Embryonic facial prominence (tissue), 1 donor: Measurements from ENCODE around the gene TMEM253.

Experiments
- DNase-seq: peaks from one replicate; pipeline ENCODE4 v3.0.0-alpha.2; 2016; ENCODE audit errors: extremely low spot score

The TMEM253 gene

GRCh38 chr14:21090194-21090939 is 10.5 kb upstream of the TMEM253 start:
- no peak for DNase-seq

GRCh38 chr14:21090940-21091663 is 9.8 kb upstream of the TMEM253 start:
- DNase-seq: no peak

DNA sequence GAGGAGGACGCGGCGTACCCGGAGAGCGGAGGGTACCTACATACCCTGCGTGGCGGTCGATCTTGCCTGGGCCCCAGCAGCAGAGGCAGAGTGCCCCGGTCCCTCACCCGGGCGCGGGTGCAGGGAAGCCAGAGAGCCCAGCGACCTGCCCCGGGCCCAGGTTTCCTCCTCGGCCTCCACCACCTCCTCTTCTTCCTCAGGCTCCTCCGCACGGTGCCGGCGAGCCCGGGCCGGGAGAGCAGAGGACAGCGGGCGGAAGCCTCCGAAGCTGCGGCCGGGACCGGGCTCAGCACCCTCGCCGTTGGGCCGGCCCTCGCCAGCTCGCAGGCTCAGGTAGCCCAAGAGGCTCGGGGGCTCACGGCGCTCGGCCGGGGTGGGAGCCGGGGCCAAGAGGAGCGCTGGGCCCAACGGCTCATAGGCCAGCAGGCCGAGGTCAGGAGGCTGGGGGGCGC is 9.0 kb upstream of the TMEM253 start:
- DNase-seq: no peak

- no peak for DNase-seq
Measured at GRCh38 chr14:21092273-21093011, 8.4 kb upstream of the TMEM253 start.

GRCh38 chr14:21093018-21093417 is 7.8 kb upstream of the TMEM253 start:
- no peak for DNase-seq

DNA sequence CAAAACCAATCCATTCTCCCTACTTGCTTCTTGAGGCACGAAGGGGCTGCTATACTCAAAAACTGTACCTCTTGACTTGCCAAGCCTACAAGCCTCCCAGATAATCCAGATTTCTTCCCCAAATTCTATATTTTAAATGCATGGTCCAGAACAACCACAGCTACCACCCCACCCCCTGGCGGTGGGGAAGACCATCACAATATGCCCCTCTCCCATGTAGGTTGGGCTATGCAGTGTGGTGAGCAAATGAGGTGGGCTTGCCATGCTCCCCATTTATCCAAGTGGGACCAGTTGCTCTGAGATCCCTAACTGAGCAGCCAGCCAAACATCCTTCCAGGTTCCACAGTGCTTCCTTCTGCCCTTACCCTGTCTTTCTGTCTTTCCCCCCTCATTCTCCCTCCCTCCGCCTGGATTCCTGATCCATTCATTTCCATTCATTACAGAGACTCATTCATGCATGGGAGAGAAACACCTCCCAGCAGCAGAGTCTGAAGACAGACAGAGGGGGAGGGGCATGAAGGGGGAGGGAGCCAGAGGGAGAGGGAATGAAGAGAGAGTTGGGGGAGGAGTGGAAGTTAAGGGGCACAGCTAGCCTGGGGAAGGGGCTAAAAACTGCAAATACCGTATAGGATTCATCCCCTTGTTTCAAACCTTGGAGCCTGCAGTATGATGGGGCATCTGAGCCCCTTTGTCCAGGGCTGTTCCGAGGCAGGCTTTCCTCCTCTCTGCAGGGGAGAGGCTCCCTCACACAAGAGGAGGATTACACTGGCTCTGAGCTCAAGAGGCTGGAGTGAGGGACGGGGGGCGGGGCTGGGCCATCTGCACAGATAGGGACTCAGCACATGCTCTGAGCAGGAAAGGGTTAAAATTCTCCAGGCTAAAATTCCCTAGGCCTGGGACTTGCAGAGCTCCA is 6.8 kb upstream of the TMEM253 start:
- no peak for DNase-seq

DNA sequence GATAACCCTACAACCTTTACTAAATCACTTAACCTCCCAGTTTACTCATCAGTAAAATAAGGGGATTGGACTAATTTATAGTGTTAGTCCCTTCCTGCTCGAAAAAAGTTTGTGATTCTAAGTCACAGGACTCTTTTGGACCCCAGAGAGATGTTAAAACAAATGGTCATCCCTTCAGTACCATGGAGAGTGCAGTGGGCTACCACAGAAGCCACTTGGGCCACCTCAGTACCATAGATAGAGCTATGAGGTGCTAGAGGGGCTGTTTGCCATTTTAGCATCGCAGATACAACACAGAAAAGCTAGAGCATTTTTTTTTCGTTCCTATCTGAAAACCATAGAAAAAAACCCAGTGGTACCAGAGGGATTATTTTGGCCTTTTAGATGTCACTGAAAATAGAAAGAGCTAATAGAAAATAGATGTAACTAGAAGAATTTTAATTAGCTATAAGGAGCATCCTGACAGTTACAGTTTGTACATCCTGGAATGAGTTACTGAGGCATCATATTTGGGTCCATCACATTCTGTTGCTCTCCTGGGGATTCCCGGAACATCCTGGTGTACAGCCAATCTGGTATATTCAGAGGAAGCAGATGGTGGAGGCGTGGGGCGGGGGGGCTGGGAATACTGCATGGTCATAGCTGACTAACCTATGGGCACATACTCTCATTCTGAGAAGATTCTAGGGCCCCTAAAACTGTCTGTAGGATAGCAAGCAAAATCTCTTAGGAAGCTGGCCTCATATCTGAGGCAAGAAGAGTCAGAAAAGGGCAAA is 5.2 kb upstream of the TMEM253 start:
- no peak for DNase-seq

DNA sequence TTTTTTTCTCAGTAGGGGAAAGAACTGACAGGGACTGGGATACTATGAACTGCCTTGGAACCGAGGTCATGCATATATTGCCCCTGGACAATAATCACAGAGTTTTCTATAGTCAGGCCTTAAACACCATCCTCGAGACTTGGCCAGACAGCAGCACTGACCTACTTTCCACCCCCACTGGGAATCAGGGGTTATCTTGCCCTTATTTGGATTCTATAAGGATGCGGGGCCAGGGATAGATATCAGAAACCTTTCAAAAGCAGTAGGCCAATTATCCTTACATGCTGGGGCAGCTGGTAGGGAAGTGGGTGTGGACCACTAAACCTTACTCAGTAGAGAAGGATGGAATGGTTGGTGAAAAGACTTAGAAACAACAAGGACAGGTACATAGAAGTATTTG is 4.4 kb upstream of the TMEM253 start:
- DNase-seq: no peak

DNA sequence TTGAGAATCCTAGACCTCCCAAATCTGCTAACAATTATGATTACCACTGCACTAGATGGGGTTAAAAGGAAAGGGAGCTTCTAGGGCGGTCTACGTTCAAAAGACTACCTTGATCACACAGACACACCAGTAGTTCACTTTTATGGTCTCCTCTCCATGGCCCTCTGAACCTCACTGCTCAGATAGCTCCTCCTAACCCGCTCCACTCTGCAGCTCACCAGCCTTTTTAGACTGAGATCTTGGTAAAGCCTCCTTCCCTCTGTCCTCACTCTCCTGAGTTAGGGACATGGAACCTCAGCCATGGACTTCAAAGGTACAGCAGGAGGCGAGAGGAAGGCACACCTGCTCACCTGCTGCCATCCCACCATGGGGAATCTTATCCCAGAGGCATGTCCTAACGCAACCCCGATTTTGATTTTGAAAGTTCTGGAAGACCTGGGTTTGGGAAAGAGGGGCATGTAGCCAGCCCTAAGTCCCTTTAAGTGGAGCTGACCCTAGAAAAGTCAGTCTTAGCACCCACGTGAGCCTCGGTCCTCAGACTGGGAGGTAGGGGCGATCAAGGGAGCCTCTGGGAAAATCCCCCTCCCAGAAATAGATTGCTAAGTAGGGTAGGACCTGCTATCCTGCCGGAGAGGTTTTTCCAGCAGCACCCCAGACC is 3.8 kb upstream of the TMEM253 start:
- DNase-seq: no peak

- DNase-seq: no peak
Measured at GRCh38 chr14:21097636-21098075, 3.2 kb upstream of the TMEM253 start.

DNA sequence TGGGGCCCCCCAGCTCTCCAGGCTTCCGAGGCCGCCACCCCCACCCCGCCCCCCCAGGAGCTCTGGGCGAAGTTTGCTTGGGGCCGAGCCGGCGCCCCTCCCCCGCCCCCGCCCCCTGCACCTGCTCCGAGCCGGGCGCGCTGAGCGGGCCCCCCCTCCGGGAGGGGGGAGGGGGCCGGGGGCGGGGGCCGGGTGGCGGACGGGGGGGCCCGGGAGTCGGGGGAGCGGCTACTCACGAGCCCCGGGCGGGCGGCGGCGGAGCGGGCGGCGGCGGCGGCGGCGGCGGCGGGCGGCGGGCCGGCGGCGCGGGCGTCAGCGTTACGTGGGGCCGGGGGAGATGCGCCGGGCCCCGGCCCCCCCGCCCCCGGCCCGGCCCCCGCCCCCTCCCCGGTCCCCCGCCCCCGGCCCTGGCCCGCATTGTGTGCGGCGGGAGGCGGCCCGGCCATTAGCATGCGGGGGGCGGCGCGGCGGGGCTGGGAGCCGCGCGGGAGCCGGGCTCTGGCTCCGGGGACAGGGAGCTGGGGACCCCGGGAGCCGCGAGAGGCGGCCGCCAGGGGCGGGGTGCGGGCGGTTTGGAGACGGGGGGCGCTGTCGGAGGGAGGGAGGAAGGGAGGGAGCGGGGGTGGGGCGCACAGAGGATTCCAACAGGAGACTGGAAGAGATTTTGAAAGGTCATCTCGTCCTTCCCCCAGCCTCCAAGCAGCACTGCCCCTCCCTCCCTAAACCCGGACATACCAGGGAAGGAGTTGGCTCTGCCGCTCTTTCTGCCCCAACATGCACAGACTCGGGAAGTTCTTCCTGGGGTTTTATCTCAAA is 2.6 kb upstream of the TMEM253 start, which contains the start of gene ZNF219:
Gene ZNF219, minus strand, starts transcription at position 580 of the 816 bp plus-strand sequence. CDS start 5,064 bp downstream, outside the sequence.
- no peak for DNase-seq

DNA sequence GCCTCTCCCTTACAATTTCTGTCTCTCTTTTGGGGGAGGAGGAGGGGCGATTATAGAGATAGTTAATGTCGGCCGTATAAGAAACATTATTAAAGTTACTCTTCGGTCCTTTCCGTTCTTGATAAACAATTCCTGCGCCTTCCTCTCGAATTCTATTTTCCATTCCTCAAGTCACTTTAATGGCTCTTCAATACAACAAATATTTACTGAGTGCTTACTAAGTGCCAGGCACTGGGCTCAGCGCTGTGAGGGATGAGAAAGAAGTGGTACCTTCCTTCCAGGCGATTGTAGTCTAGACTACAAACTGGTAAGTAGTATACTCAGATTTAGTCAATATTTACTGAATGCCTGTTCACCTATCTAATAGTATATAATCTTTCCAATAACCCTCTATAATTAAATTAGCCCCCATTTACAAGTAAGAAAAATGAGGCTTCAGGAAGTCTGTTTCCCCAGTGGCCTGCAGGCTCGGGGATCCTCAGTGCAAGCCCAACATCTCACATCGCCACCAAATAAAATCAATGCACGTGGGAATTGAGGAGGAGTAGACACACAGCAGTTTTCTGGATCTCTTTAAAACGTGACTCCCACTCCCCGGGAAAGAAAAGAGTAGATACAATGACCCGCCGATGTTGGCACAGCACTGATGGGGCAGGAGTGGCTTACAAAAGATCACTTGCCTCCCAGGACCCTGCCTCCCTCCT is 1.8 kb upstream of the TMEM253 start:
- DNase-seq: no peak

- no peak for DNase-seq
Measured at GRCh38 chr14:21099596-21099985, 1.3 kb upstream of the TMEM253 start.

DNA sequence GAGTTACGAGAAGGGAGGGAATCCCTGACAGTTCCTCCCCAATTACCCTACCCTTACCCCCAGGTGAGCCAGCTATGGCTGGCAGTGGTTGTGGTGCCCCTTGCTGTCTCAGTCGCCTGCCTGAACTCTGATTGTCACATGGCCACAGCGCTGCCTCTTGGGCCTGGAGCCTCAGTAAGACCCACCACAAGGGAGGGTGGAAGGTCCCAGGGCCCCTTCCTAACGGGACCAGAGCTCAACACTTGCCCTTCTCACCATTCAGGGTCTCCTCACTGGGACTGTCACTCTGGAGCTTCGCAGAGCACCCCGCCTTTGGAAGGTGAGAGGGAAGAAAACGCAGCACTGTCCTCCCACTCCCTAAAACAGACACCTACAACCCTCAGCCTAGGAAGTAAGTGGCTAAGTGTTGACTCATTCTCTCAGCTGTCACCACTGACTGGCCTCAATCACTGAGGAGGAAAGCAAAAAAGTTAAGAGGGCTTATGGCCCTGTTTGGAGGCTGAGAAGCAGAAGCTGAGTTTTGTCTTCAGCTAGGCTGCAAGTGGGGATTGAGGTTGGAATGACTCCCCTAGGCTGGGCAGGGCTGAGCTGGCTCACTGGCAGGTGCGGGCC is 1.0 kb downstream of the TMEM253 start:
- DNase-seq: no peak

DNA sequence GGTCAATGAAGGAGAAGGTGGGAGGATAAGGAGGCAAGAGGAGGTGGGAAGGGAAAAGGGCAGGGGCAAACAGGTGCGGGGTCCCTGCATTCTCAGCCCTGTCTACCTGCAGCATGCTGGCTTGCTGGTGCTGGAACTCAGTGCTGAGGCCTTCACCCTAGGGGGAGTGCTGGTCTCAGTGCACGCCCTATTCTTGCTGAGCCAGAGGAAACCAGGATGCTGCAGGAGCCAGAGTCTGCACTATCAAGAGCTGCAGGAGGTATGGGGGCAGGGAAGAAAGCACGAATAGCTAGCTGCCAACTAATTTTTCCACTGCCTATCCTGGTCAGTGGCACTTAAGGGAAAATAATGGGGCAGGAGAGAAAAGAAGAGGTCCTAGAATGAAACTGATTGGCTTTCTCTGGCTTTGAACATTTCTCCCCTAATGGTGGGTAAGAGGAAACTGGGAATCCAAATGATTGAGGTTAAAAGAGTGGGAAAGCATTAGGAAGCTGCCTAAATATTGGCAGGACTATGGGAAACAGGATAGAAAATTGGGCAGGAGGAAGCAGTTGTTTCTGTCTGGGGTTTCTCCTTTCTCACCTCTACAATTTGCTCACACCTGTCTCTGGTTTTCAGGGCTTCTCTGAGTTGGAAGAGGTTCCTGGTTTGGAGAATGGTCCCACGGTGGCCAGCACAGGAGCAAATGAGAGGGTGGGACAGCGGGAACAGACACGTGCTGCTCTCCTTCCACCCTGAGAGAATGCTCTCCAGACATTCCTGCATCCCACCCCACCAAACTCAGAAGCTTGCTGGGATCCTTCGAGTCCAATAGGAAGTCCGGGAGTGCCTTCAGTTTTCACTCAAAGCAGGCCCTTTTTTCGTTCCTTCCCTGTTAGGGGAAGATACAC is 1.9 kb downstream of the TMEM253 start:
- DNase-seq: no peak

DNA sequence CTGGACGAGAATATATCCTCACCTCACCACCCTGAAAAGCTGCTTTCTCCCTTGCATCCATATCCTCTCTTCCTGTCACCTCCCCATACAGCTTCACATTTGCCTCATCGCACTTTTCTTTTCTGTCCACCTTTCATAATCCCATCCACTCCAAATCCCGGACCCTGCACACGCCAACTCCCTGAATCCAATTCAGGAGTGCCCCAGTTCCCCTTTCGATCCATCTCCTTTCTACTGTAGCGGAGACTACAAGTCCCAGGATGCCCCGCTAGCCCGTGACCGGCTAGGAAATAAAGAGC is 2.5 kb downstream of the TMEM253 start:
- no peak for DNase-seq
